ENCODE measurements around the gene PIGR.

DNA sequence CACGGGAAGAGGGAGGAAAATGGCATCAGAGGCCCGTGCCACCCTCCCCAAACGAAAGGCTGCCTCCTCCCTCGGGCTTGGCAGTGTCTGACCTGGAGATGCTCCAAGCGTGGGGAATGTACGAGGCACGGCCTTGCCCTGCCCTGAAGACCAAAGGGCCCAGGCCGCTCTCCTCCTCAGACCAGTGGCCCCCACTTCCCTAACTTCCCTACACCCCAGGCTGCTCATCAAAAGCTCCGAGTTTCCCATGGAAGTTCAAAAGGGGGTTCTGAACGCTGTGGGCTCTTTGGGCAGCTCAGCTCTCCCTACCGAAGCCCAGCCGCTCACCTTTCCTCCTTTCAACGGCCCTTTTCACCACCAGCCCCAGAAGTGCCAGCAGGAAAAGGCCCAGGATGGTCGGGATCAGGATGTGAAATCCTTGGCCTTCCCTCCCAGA, 36.4 kb downstream of the PIGR start:
- TF ChIP-seq, protein P1, sequence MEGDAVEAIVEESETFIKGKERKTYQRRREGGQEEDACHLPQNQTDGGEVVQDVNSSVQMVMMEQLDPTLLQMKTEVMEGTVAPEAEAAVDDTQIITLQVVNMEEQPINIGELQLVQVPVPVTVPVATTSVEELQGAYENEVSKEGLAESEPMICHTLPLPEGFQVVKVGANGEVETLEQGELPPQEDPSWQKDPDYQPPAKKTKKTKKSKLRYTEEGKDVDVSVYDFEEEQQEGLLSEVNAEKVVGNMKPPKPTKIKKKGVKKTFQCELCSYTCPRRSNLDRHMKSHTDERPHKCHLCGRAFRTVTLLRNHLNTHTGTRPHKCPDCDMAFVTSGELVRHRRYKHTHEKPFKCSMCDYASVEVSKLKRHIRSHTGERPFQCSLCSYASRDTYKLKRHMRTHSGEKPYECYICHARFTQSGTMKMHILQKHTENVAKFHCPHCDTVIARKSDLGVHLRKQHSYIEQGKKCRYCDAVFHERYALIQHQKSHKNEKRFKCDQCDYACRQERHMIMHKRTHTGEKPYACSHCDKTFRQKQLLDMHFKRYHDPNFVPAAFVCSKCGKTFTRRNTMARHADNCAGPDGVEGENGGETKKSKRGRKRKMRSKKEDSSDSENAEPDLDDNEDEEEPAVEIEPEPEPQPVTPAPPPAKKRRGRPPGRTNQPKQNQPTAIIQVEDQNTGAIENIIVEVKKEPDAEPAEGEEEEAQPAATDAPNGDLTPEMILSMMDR (conservative IDR thresholded peaks at IDR 0.05; ENCODE audit: low read depth, low read length): no peak; the same call in 1 of the 2 replicates
- no peak for TF ChIP-seq EZH2 (IDR thresholded peaks at IDR 0.05; ENCODE audit: low read length, unreplicated experiment)
- TF ChIP-seq EZH2phosphoT487 (IDR thresholded peaks at IDR 0.05; ENCODE audit: borderline replicate concordance, low read length): no peak

Measured in PC-3 (cell line).